NCI-H1930 (cell line): ENCODE measurements around the gene TRMT1.
A peak's percentile ranks its signal among the peaks of the same experiment; 100 is the strongest.

Source experiments
- DNase-seq, 2 experiments: peaks; one replicate each; lab custom pipeline; 2025; lab: John Stamatoyannopoulos, UW

The TRMT1 gene

DNA sequence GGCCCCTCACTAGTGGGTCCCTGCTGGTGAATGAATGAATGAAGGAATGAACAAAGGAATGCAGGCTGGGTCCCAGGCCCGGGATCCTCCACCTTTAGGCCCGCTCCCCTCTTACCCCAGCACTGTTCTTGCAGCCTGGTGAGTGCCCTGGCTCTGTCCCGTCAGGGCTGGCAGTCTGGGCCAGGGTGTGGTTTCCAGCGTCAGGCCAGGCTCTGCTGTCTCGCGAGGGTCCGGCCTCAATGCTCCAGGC lies 14.2 kb downstream of the TRMT1 start:
- no peak for DNase-seq

DNA sequence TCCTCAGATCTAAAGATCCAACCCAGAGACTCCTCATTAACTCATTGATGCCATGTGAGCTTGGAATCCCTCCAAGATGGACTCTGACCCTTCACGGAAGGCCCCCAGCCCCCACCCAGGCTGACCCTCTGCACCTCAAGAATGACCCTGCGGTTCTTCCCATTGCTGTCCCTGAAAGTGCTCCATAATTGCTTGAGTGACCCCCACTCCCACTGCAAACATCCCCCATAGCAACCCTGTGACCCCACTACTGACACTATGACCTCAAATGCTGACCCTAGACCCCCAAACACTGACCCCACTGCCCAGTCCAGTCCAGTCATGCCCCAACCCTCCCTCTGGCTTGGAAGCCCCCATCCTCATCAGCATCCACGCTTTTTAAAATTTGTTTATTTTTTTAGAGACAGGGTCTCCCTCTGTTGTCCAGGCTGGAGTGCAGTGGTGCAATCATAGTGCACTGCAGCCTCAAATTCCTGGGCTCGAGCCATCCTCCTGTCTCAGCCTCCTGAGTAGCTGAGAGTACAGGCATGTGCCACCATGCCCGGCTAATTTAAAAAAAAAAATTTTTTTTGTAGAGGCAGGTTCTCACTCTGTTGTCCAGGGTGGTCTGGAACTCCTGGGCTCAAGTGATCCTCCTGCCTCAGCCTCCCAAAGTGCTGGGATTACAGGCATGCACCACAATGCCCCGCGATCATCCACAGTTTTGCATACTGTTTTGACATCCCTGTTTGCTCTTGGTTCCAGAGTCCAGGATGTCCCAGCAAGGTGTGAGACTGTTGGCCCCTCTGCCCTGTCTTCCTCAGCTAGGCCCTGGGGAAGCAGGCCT lies 14.7 kb downstream of the TRMT1 start:
- no peak for DNase-seq

DNA sequence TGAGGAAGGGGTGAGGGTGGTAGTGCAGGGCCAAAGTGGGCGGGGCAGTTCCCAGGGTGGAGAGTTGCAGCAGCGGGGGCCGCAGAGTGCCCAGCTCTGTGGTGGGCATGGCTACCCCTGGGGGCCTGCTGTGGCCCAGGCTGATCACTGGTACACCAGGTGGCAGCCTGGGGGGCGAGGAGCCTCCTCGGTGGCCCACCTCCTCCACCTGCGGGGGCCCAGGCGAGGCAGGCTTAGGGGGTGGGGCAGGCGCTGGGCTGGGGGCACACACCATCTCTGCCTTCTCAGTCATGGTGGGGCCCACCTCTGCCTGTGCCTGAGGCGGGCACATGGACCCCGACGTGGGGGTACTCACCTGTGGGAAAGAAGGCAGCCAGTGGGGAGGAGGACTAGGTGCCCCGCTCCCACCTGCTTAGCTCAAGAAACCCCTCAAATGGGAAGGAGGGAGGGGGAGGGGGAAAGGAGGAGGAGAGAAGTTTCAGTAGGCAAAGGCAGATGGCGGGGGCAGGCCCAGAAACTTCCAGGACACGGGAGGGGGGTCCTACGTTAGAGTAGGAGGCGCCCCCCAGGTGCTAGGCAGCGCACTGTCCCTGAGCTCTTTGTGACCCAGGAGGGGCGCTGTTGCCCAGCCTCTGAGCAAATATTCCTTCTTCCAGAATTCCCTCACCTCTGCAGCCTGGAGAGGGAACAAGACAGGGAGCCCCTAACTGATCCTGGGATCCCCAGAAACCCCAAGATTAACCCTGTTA lies 15.5 kb downstream of the TRMT1 start:
- no peak for DNase-seq

DNA sequence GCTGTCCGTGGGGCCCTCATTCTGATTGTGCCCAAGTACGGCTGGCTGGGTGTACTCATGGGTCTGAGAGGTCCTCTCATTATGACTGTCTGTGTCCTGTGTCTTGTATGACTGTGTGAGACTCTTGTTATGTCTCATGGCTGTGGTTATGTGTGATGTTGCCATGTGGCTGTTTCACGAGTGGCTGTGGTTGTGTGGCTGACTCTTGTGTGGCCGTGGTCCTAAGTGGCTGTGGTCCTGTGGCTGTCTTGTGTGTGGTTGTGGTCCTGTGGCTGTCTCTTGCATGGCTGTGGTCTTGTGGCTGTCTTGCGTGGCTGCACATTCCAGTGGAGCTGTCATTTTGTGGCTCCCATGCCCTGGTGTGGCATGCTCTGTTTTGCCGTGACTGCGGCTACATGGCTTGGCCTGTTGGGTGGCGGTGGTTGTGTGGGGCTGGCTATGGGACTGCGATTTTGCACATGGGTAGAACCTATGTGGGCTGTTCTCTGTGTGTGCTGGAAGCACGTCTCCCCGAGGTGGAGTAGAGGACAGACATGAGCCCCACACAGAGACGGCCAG lies 16.4 kb downstream of the TRMT1 start:
- no peak for DNase-seq

DNA sequence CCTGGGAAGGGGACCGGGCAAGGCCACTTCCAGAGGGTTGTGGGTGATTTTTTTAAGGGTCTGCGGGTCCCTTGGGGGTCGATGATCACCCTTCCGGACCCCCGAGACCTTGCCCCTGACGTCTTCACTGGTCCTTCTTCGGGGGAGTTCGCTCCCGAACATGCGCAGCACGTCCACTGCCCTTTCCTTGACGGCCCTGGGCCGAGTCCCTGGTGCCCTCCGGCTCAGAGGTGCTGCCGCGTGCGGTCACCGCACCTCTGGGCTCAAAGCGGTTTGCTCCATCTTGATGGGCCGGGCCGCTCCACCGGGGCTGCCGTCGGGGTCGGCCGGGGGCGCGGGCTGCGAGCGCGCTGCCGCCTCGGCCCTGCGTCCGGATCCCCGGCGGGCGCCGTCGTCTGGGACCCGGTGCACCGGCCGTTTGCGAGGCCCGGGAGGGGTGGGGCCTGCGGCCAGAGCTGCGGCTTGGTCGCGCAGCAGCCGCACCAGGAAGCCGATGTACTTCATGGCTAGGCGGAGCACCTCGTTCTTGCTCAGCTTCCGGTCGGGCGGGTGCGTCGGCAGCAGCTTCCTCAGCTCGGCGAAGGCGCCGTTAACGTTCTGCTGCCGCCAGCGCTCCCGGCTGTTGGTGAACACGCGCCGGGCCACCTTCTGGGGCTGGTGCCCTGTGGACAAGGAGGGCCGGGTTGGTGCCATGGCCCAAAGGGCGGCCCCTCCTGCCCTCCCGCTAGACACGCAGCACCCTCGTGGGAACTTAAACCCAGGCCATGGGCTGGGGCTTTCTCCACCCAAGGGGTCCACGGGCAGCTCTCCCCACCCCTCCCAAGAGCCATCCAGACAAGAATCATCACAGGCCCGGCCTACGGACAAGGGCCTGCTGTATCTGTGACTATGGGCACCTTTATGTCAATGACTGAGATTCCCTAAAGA lies 17.2 kb downstream of the TRMT1 start:
- no peak for DNase-seq

DNA sequence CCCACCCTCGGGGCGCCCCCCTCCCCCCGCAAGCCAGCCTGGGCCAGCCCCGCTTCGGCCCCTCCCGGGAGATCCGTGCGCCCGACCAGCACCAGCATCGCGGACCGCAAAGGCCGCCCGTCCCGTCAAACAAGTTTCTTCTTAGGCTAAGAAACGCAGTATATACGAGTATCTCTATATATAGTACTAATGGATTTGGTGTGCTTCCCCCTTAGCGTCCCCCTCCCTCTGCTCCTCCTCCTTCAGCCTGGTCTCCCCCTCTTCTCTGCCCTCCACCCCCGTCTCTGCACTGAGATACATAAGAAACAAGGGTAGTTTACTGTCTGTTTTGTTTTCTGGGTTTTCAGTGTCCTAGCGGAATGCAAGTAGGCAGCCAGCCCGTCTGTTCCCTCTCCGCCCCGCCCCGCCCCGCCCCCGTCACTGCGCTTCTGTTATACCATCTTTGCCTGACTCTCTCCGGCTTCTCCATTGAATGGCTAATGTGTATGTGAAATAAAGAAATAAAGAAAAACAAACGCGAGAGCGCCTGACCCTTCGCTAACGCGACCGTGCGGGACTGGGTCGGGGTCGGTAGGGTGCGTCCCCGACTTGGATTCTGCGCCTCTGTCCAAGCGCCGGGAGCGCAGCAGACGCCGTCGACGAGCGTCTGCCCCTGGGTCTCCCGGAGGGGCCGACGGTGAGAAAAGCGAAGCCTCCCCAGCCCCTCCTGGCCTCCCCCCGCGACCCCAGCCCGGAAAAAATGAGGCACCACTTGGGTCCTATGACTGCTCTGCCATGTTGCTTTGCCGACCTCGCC lies 18.1 kb downstream of the TRMT1 start:
- no peak for DNase-seq

- no peak for DNase-seq
Observed at GRCh38 chr19:13097463-13098258, 18.9 kb downstream of the TRMT1 start.

DNA sequence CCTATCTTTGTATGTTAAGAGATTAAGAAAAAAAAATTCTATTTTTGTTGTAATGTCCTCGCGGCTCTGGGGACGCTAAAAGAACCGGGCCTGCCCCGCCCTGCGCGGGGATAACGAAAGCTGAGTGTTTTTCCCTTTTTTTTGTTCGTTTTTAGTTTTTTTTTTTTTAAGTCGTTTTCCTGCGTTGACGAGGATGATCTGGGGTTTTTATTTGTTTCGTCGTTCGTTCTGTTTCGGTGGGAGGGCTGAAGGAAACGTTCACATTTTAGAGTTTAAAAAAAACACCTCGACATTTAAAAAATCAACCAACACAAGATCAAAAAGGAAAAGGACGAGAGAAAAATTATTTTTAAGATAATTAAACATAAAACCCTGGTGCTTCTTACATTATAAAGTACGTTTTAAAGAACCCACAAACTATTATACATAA lies 19.5 kb downstream of the TRMT1 start:
- no peak for DNase-seq

DNA sequence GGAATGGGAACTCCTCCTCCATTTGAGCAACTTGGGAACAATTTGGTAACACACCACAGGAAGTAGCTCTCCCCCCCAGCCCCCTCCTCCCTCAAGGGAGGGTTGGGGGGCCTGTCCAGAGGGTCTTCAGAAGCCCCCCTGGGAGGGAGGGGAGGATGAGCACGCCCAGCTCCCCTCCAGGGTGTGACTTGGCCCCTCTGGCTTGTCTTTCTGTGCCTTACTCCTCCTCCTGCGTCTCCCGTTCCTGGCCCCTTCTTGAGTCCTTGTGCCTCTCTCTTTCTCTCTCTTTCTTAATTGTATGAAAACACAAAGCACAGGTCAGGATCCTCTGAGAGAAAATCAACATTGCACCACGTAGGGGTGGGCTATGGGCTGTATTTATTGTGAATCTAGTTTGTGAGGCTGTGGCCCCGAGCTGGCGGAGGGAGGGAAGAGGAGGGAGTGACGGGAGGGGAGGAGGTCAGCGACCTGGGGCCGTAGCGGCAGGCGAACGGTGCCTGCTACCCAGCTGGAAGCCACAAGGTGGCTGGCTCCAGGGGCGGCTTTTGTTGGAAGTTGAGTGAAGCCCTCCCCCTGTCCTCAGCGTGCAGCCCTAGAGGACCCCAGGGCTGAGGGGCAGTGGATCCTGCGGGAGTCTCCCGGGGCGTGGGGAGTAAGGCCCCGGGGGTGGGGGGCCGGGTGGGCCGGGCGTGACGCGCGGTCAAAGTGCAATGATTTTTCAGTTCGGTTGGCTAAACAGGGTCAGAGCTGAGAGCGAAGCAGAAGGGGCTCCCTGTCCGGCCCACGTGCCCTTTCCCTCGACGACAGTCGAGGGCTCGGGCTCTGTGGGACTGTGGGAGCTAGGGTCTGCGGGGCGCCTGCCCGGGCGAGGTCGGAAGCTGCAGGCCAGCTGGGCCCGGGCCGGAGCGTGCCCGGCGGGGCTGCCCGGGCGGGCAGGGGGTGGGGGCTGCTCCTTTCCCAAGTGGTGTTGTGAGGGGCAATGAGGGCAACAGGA lies 20.3 kb downstream of the TRMT1 start:
- no peak for DNase-seq

- no peak for DNase-seq
Observed at GRCh38 chr19:13095393-13095784, 21.2 kb downstream of the TRMT1 start.

DNA sequence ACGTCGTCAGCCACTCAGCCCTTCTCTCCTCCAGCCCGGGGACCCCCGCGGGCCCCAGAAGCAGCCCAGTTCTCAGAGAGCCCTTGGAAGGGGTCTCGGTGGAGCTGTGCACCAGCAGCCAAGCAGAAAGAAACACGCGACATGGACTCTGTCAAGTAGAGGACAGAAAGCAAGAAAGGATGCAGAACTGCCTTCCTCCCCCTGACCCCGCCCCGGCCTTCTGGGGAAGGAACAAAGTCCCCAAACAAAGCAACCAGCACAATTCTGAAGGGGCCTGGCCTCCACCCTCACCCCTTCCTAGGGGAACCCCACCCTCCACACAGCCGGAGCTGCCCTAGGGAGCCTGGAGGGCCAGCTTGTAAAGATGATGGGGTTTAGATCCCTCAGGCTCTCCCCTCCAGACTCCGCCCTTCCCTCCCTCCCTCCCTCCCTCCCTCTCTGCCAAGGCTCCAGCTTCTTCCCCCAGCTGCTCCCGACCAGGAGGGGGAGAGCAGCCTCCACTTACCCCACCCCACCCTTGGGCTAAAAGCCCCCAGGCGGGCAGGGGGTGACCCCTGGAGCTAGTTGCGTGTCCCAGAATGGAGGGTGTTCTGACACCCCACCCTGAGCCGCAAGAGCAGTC lies 21.7 kb downstream of the TRMT1 start:
- DNase-seq: no peak

DNA sequence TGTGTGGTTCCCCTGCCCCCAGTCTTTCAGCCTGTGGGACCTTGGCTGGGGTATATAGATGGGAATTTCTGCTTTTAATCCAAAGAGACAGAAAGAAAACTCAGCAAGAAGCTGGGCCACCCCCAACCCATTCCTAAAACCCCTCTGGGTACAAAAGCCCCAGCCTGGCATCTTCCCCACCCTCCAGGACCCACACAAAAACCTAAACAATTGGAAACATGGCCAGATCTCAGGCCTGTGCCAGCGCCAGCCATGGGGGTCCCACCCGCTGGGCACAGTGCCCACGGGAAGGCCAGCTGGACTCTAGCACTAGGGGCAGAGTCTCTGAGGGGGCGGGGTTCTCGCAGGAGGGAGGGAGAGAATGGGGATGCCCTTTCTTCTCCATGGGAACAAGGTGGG lies 22.4 kb downstream of the TRMT1 start:
- DNase-seq: no peak

GRCh38 chr19:13093407-13094105 lies 23.0 kb downstream of the TRMT1 start:
- DNase-seq: peak; percentile 25 to 77

GRCh38 chr19:13092606-13093235 lies 23.8 kb downstream of the TRMT1 start:
- no peak for DNase-seq

GRCh38 chr19:13092158-13092543 lies 24.4 kb downstream of the TRMT1 start:
- DNase-seq: no peak

DNA sequence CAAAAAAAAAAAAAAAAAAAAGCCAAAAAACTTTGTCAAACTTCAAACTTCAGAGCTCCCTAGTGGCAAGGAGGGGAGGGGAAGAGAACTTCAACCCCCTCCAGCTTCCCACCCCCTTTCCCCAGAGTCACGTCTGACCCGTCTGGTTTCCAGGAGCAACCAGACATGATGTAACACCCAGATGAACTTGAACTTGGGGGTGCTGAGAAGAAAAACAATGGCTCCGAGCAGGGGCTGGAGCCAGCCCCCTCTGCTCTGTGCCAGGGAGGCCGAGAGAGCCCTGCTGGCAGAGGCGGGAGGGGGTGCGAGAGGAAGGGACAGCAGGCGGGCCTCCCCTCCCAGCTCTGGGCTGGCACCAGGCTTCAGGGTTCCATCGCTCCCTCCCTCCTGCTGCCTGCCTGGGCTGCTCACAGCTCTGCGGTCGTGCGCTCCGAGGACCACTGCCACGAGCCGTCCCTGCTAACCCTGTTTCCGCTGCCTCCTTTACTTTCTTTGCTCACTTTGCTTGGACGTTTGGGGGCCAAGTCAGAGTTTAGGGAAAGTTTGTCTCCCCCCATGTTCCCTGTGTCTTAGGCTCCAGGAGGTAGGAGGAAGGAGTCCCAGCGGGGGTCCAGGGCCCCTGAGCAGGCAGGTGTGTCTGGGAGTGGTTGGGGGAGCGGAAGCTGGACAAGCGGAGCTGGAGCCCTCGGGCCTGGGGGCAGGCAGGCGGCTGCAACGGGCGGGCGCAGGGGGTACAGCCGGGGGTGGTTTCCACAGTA lies 25.0 kb downstream of the TRMT1 start:
- DNase-seq: no peak
